Nephron progenitor cell (in vitro differentiated cells): ENCODE results near the gene DMD.

Experiments
- DNase-seq: peaks from one replicate; pipeline ENCODE4 v3.0.0; 2021
- H3K27ac Mint-ChIP-seq: 2 replicates; pipeline ENCODE4 v1.8.0; 2021; ENCODE audit warnings: mild to moderate bottlenecking, moderate library complexity, mixed read lengths
- H3K27me3 Mint-ChIP-seq: 2 replicates; pipeline ENCODE4 v1.8.0; 2021; ENCODE audit warnings: mild to moderate bottlenecking, low read depth, mixed read lengths; ENCODE audit not compliant: poor library complexity
- H3K36me3 Mint-ChIP-seq: 2 replicates; pipeline ENCODE4 v1.8.0; 2021; ENCODE audit warnings: low read depth, mixed read lengths
- H3K4me1 Mint-ChIP-seq: 2 replicates; pipeline ENCODE4 v1.8.0; 2021; ENCODE audit warnings: mixed read lengths
- H3K4me3 Mint-ChIP-seq: 2 replicates; pipeline ENCODE4 v1.8.0; 2021; ENCODE audit warnings: mild to moderate bottlenecking, moderate library complexity, mixed read lengths
- H3K9me3 Mint-ChIP-seq: 2 replicates; pipeline ENCODE4 v1.8.0; 2021; ENCODE audit warnings: mild to moderate bottlenecking, moderate library complexity, mixed read lengths
- CTCF ChIP-seq: fragments of 200-600 bp; sonication (generic); IDR thresholded peaks from 2 replicates; pipeline ENCODE4 v1.5.0; 2021; ENCODE audit warnings: antibody characterized with exemption

DMD gene

GRCh38 chrX:31743004-31743403 lies 1468.3 kb downstream of the DMD start:
- Mint-ChIP-seq H3K4me3 (no peak overlapping the region), H3K4me1 (peaks cover 5% of the 10 kb centered on the region), H3K27ac (no peak overlapping the region), H3K27me3 (no peaks in the 10 kb centered on the region), H3K36me3 (no peaks in the 10 kb centered on the region), H3K9me3 (peaks cover 41% of the 10 kb centered on the region)
- no peak for TF ChIP-seq CTCF
- no peak for DNase-seq

GRCh38 chrX:31717474-31717873 lies 1493.9 kb downstream of the DMD start:
- no peak overlapping the region for H3K27ac Mint-ChIP-seq
- no peaks in the 10 kb centered on the region for H3K36me3 Mint-ChIP-seq
- DNase-seq: no peak
- no peak for TF ChIP-seq CTCF
- no peak overlapping the region for H3K4me3 Mint-ChIP-seq
- H3K9me3 Mint-ChIP-seq: peaks cover 15% of the 10 kb centered on the region
- H3K4me1 Mint-ChIP-seq: no peaks in the 10 kb centered on the region
- no peaks in the 10 kb centered on the region for H3K27me3 Mint-ChIP-seq

- no peak for DNase-seq
- no peak overlapping the region for H3K27ac Mint-ChIP-seq
Measured at GRCh38 chrX:31715675-31716074, 1495.7 kb downstream of the DMD start.

GRCh38 chrX:31714797-31715196 lies 1496.6 kb downstream of the DMD start:
- peaks cover 9% of the 10 kb centered on the region for H3K9me3 Mint-ChIP-seq
- no peak overlapping the region for H3K27ac Mint-ChIP-seq
- no peaks in the 10 kb centered on the region for H3K4me1 Mint-ChIP-seq
- H3K4me3 Mint-ChIP-seq: no peak overlapping the region
- no peak for TF ChIP-seq CTCF
- no peak for DNase-seq
- H3K36me3 Mint-ChIP-seq: no peaks in the 10 kb centered on the region
- H3K27me3 Mint-ChIP-seq: no peaks in the 10 kb centered on the region

More at GRCh38 chrX:31715675-31716074, 1495.7 kb downstream of the DMD start:
- H3K27me3 Mint-ChIP-seq: no peaks in the 10 kb centered on the region
- H3K4me1 Mint-ChIP-seq: no peaks in the 10 kb centered on the region
- peaks cover 9% of the 10 kb centered on the region for H3K9me3 Mint-ChIP-seq
- no peak overlapping the region for H3K4me3 Mint-ChIP-seq
- H3K36me3 Mint-ChIP-seq: no peaks in the 10 kb centered on the region
- TF ChIP-seq CTCF: no peak

DNA sequence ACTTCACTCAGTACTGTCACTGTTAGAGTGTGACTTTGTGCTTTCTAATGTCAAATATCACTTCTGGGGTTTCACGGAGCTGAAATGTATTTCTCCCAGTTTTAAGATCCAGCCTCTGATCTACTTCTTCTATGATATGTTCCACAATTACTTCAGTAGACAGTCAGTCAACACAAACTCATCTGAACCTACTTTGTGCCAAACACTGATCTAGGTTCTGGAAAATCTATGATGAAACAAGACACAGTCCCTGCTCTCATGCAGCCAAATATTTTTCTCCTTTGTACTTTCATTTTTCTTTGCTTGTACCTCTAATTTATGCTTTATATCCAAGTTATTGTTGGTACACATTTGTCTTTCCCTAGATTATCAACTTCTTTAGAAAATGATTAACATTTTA lies 1498.2 kb downstream of the DMD start:
- no peak overlapping the region for H3K4me3 Mint-ChIP-seq
- peaks cover 12% of the 10 kb centered on the region for H3K9me3 Mint-ChIP-seq
- DNase-seq: no peak
- no peaks in the 10 kb centered on the region for H3K36me3 Mint-ChIP-seq
- H3K27ac Mint-ChIP-seq: no peak overlapping the region
- TF ChIP-seq CTCF: no peak
- no peaks in the 10 kb centered on the region for H3K27me3 Mint-ChIP-seq
- no peaks in the 10 kb centered on the region for H3K4me1 Mint-ChIP-seq

DNA sequence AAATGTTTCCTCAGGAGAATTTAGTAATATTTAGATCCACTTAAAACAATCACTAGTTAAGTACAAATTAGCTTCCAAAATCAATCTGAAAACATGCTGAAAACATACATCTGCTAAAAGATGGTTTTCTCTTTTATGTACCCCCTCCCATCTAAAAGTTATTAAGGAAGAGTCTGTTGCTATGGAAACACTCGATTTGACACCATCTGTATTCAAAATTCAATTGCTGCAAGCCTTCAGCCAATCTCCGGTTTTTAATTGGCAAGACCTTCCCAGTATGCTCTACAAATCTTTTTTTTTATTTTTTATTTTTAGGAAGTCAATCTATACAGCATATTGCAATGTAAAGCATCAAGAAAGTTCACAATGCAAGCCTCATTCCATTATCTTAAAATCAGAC lies 1500.2 kb downstream of the DMD start:
- no peaks in the 10 kb centered on the region for H3K36me3 Mint-ChIP-seq
- no peak for DNase-seq

More for the DNA sequence above, 1500.2 kb downstream of the DMD start:
- Mint-ChIP-seq H3K4me3 (no peak overlapping the region), H3K27me3 (peaks cover 7% of the 10 kb centered on the region), H3K27ac (no peak overlapping the region), H3K4me1 (no peaks in the 10 kb centered on the region), H3K9me3 (peaks cover 12% of the 10 kb centered on the region)
- TF ChIP-seq CTCF: no peak
